T-helper 1 cell (primary cell): Measurements from ENCODE around the gene PKMYT1.
"Not testable (repeated sequence)": the region's sequence is repeated elsewhere in the genome, so short reads cannot be mapped to it uniquely, and the experiment has no call there.

ENCODE experiments used
- DNase-seq, 5 donors: peaks; one replicate each; pipeline ENCODE4 v3.0.0-alpha.2; 2012 to 2020

Gene PKMYT1

GRCh38 chr16:2929693-2930092 is 50.6 kb downstream of the PKMYT1 start:
- no peak for DNase-seq

- DNase-seq = no peak
Measured at GRCh38 chr16:2928796-2929195, 51.5 kb downstream of the PKMYT1 start.

- DNase-seq = not testable (repeated sequence)
Measured at GRCh38 chr16:2928151-2928550, 52.1 kb downstream of the PKMYT1 start.

- DNase-seq = peak; percentile 69 to 88 (median 83)
Measured at GRCh38 chr16:2927010-2927646, 53.1 kb downstream of the PKMYT1 start.

GRCh38 chr16:2926650-2926999 is 53.6 kb downstream of the PKMYT1 start:
- DNase-seq = no peak

GRCh38 chr16:2925951-2926649 is 54.1 kb downstream of the PKMYT1 start:
- no peak for DNase-seq

- DNase-seq = no peak
Measured at GRCh38 chr16:2924901-2925755, 55.1 kb downstream of the PKMYT1 start.

GRCh38 chr16:2923481-2923880 is 56.8 kb downstream of the PKMYT1 start:
- DNase-seq = no peak
